OCI-LY7 (cell line): Measurements from ENCODE around the gene VBP1. TPM values are rescaled to one million over a fixed set of nuclear protein-coding genes. Genes with fewer than 3 reads are reported as not detected.

Experiments used
- Bru-seq: library from RNA; stranded (reverse); fragments of 400-500 nt; gene quantifications from one replicate; lab custom pipeline; 2021; lab: Mats Ljungman, UMichigan
- BruChase-seq, 2 experiments: library from RNA; stranded (reverse); fragments of 400-500 nt; gene quantifications; one replicate each; lab custom pipeline; 2021; lab: Mats Ljungman, UMichigan
- BruUV-seq: library from RNA; stranded (reverse); fragments of 400-500 nt; replicated peaks from 2 replicates; lab custom pipeline; 2021; lab: Mats Ljungman, UMichigan
- CTCF ChIA-PET: fragments of 300-600 bp; sonication (Branson Sonifier 250); formaldehyde crosslinking; loops from one replicate; lab custom pipeline; 2022; ENCODE audit warnings: antibody characterized with exemption; ENCODE audit not compliant: unreplicated experiment; lab: Charles Lee
- POLR2A ChIA-PET: fragments of 300-600 bp; sonication (Branson Sonifier 250); formaldehyde crosslinking; loops from one replicate; lab custom pipeline; 2022; ENCODE audit warnings: antibody characterized with exemption; lab: Charles Lee
- DNase-seq: peaks from one replicate; pipeline ENCODE4 v3.0.0-alpha.2; 2015; ENCODE audit warnings: low spot score
- H2AFZ ChIP-seq: fragments of 200-600 bp; sonication (generic), shearing (Covaris generic); 2 replicates; pipeline ENCODE4 v1.6.1; 2014; ENCODE audit warnings: mild to moderate bottlenecking, antibody characterized with exemption, low read length, moderate library complexity
- H3K27ac ChIP-seq: fragments of 200-600 bp; sonication (generic); 2 replicates; pipeline ENCODE4 v1.5.1; 2014; ENCODE audit warnings: mixed run types, low read depth, mild to moderate bottlenecking, moderate library complexity, low read length, inconsistent platforms; ENCODE audit not compliant: poor library complexity, severe bottlenecking
- H3K36me3 ChIP-seq: fragments of 200-600 bp; sonication (generic); 2 replicates; pipeline ENCODE4 v1.6.1; 2014; ENCODE audit warnings: mild to moderate bottlenecking, antibody characterized with exemption, low read length, moderate library complexity, mixed read lengths; ENCODE audit not compliant: insufficient read depth
- H3K4me1 ChIP-seq: fragments of 200-600 bp; sonication (generic); 2 replicates; pipeline ENCODE4 v1.5.1; 2014; ENCODE audit warnings: mild to moderate bottlenecking, low read length; ENCODE audit not compliant: insufficient read depth, poor library complexity, severe bottlenecking
- H3K4me2 ChIP-seq: fragments of 200-600 bp; sonication (generic); 2 replicates; pipeline ENCODE4 v1.6.1; 2014; ENCODE audit warnings: mild to moderate bottlenecking, low read length
- H3K4me3 ChIP-seq: fragments of 200-600 bp; sonication (generic); 2 replicates; pipeline ENCODE4 v1.5.1; 2014; ENCODE audit warnings: mild to moderate bottlenecking, low read depth, low read length; ENCODE audit not compliant: poor library complexity, severe bottlenecking
- H3K79me2 ChIP-seq: fragments of 200-600 bp; sonication (generic); 2 replicates; pipeline ENCODE4 v1.6.1; 2016; ENCODE audit warnings: low read depth, mild to moderate bottlenecking, low read length, moderate library complexity, mixed read lengths; ENCODE audit not compliant: insufficient read depth
- H3K9me2 ChIP-seq: fragments of 200-600 bp; sonication (generic); 2 replicates; pipeline ENCODE4 v1.6.1; 2016; ENCODE audit warnings: mild to moderate bottlenecking, low read length, mixed read lengths; ENCODE audit not compliant: insufficient read depth
- H3K9me3 ChIP-seq: fragments of 200-600 bp; sonication (generic); 2 replicates; pipeline ENCODE4 v1.6.1; 2014; ENCODE audit warnings: mild to moderate bottlenecking, mixed run types, low read length, mixed read lengths
- H4K20me1 ChIP-seq: fragments of 200-600 bp; sonication (generic); 2 replicates; pipeline ENCODE4 v1.6.1; 2014; ENCODE audit warnings: mild to moderate bottlenecking, antibody characterized with exemption, low read length, moderate library complexity, mixed read lengths; ENCODE audit not compliant: insufficient read depth
- EZH2phosphoT487 ChIP-seq: fragments of 200-600 bp; sonication (generic); IDR thresholded peaks from 2 replicates; pipeline ENCODE4 v1.6.1; 2018; ENCODE audit warnings: low read depth, borderline replicate concordance, mild to moderate bottlenecking, mixed run types, antibody characterized with exemption, low read length, moderate library complexity, mixed read lengths
- intact Hi-C: fragments of 100-400 bp; cut with micrococcal nuclease; formaldehyde crosslinking; loops from one replicate; pipeline ENCODE4 v1.10.0; 2022; ENCODE audit not compliant: unreplicated experiment
- long read RNA-seq: library from polyadenylated mRNA; stranded (forward); transcript quantifications from one replicate; pipeline ENCODE4 v2.0.0, GENCODE V29; 2022
- total RNA-seq, 2 experiments: library from RNA; depleted of rRNA in 1 of 2; stranded (reverse); fragments of >200 nt in 1 of 2; shearing (Covaris generic) in 1 of 2; gene quantifications; 2 replicates each; pipeline ENCODE4 v1.2.3, GENCODE V29; 2014 to 2022
- TF ChIP-seq, protein P1 (sequence below): fragments of 200-600 bp; sonication (generic); conservative IDR thresholded peaks from 2 replicates; pipeline ENCODE4 v1.5.1; 2014; ENCODE audit warnings: mild to moderate bottlenecking, antibody characterized with exemption, low read length, moderate library complexity, mixed read lengths

The VBP1 gene, protein sequence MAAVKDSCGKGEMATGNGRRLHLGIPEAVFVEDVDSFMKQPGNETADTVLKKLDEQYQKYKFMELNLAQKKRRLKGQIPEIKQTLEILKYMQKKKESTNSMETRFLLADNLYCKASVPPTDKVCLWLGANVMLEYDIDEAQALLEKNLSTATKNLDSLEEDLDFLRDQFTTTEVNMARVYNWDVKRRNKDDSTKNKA
- total RNA-seq (2014; rRNA removed; shearing (Covaris generic)): 42.9 and 45.5 TPM in 2 replicates
- total RNA-seq (2022): 58.5 and 63.4 TPM in 2 replicates
- Bru-seq, nascent RNA: percentile 69 among the genes with signal in this experiment
- percentile 83 among the genes with signal in this experiment for BruChase-seq, experiment 1, labeled RNA remaining after a 6-hour chase
- BruChase-seq, experiment 2, labeled RNA remaining after a 2-hour chase: percentile 72 among the genes with signal in this experiment
- long read RNA-seq, transcript VBP1-201 (6 exons, 1,686 nt): major isoform, 125 of 132 reads
- long read RNA-seq, partial matches to known transcripts: 5 of 132 reads
- long read RNA-seq, other reads (novel, unspliced or antisense): 2 of 132 reads

DNA sequence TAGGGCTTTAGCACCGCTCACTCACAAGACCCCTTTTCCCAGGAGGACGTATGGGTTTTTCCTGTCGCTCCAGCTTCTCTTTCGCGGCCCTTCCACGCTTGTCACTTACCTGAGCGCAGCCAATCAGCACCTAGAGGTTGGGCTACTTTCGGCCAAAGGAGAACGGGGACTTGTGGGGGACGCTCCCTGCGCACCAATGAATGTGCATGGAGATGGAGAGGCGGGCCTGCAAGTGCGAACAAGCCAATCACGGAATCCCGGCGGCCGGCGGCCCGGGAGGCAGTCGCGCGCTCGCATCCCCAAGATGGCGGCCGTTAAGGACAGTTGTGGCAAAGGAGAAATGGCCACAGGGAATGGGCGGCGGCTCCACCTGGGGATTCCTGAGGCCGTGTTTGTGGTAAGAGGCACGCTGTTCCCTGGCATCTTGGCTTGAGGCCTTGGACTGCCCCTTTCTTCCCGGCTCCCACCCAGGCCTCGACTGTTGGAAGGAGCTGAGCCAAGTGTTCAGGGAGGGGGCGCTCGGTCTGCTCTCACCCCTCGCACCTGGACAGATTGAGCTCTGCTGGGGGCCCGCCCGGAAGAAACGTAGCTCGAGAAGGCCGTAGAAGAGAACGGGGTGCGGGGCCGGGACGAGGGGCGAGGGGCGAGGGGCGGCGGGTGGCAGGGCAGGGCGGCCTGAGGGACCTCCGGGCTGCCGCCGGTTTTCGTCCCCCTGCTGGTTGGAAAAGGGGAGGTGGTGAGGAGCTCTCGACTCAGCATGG, at the start of gene VBP1:
Gene VBP1 (plus strand): TSS at position 282 of the 761 bp plus-strand sequence. CDS start 23 bp downstream, at position 305.
- Histone ChIP-seq H4K20me1 (no peaks in the 10 kb centered on the region), H2AFZ (peak within 1 kb of the TSS; percentile 95), H3K79me2 (peaks cover 39% of the 10 kb centered on the region), H3K9me3 (no peaks in the 10 kb centered on the region), H3K27ac (peak within 1 kb of the TSS; percentile 56), H3K36me3 (peaks cover 21% of the 10 kb centered on the region), H3K4me1 (peaks cover 22% of the 10 kb centered on the region), H3K4me3 (peak within 1 kb of the TSS; percentile 77), H3K4me2 (peak within 1 kb of the TSS; percentile 90), H3K9me2 (no peaks in the 10 kb centered on the region)
- ChIA-PET CTCF (interaction anchor here (0.6 to 1.0 kb wide), 3 partner anchors 23 to 87 kb away, joined by 3 to 6 read pairs (median 4); partner anchors contain the start of gene RAB39B), POLR2A (interaction anchor here (0.8 to 1.6 kb wide), 5 partner anchors 10 to 113 kb away, joined by 3 to 6 read pairs (median 3); no protein-coding TSS in a partner anchor)
- BruUV-seq: no TSS peak
- peak; percentile 92 for DNase-seq
- TF ChIP-seq EZH2phosphoT487: no peak
- TF ChIP-seq, protein P1, sequence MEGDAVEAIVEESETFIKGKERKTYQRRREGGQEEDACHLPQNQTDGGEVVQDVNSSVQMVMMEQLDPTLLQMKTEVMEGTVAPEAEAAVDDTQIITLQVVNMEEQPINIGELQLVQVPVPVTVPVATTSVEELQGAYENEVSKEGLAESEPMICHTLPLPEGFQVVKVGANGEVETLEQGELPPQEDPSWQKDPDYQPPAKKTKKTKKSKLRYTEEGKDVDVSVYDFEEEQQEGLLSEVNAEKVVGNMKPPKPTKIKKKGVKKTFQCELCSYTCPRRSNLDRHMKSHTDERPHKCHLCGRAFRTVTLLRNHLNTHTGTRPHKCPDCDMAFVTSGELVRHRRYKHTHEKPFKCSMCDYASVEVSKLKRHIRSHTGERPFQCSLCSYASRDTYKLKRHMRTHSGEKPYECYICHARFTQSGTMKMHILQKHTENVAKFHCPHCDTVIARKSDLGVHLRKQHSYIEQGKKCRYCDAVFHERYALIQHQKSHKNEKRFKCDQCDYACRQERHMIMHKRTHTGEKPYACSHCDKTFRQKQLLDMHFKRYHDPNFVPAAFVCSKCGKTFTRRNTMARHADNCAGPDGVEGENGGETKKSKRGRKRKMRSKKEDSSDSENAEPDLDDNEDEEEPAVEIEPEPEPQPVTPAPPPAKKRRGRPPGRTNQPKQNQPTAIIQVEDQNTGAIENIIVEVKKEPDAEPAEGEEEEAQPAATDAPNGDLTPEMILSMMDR: peak; percentile 62
- intact Hi-C loops: loop anchor here (1.0 to 5.0 kb wide), 2 partner anchors 48 to 189 kb away; partner anchors contain the start of genes FUNDC2 and RAB39B

- no peaks in the 10 kb centered on the region for H3K9me3 ChIP-seq
- H3K4me1 ChIP-seq: no peaks in the 10 kb centered on the region
- no peak overlapping the region for H2AFZ ChIP-seq
- DNase-seq: no peak
- no peaks in the 10 kb centered on the region for H4K20me1 ChIP-seq
- intact Hi-C loops: no loop called here
- H3K4me2 ChIP-seq: no peak overlapping the region
- no peaks in the 10 kb centered on the region for H3K79me2 ChIP-seq
- H3K27ac ChIP-seq: no peak overlapping the region
- no peak overlapping the region for H3K4me3 ChIP-seq
- POLR2A ChIA-PET: no interaction called here
- no peak for TF ChIP-seq EZH2phosphoT487
- TF ChIP-seq, protein P1: no peak
- no TSS peak for BruUV-seq
- no peaks in the 10 kb centered on the region for H3K36me3 ChIP-seq
- CTCF ChIA-PET: no interaction called here
- no peaks in the 10 kb centered on the region for H3K9me2 ChIP-seq
Measured at GRCh38 chrX:155169881-155170280, 46.4 kb upstream of the VBP1 start.
